Neural cell (in vitro differentiated cells): ENCODE measurements around the gene CNTNAP5. TPM values are rescaled to one million over a fixed set of nuclear protein-coding genes. Genes with fewer than 3 reads are reported as not detected.

Experiments used
- H2AFZ ChIP-seq: fragments of 200-600, 300-800 bp; sonication (generic), shearing (Covaris generic); 2 replicates; pipeline ENCODE4 v1.6.0; 2014; ENCODE audit warnings: low read depth, mild to moderate bottlenecking, antibody characterized with exemption, low read length, moderate library complexity
- H3F3A ChIP-seq: fragments of 200-600 bp; shearing (Covaris generic); 2 replicates; pipeline ENCODE4 v1.6.1; 2016; ENCODE audit warnings: mild to moderate bottlenecking, moderate library complexity, mixed read lengths, antibody characterized with exemption, low read length; ENCODE audit not compliant: insufficient read depth, poor library complexity, severe bottlenecking
- H3K27ac ChIP-seq: fragments of 200-600, 300-800 bp; sonication (generic), shearing (Covaris generic); 2 replicates; pipeline ENCODE4 v1.5.1; 2014; ENCODE audit warnings: mild to moderate bottlenecking, low read length, moderate library complexity
- H3K27me3 ChIP-seq: fragments of 300-800, 200-600 bp; sonication (generic), shearing (Covaris generic); 2 replicates; pipeline ENCODE4 v1.6.0; 2014; ENCODE audit warnings: mild to moderate bottlenecking, low read depth, low read length, moderate library complexity; ENCODE audit not compliant: insufficient read depth
- H3K36me3 ChIP-seq: fragments of 300-800, 200-600 bp; sonication (generic), shearing (Covaris generic); 2 replicates; pipeline ENCODE4 v1.5.1; 2014; ENCODE audit warnings: mild to moderate bottlenecking, antibody characterized with exemption, low read length, moderate library complexity; ENCODE audit not compliant: insufficient read depth
- H3K4me2 ChIP-seq: fragments of 300-800, 200-600 bp; sonication (generic), shearing (Covaris generic); 2 replicates; pipeline ENCODE4 v1.6.0; 2014; ENCODE audit warnings: mild to moderate bottlenecking, low read length
- H3K4me3 ChIP-seq: fragments of 300-800, 200-600 bp; sonication (generic), shearing (Covaris generic); 2 replicates; pipeline ENCODE4 v1.5.1; 2014; ENCODE audit warnings: mild to moderate bottlenecking, low read length, moderate library complexity
- H3K79me2 ChIP-seq: fragments of 200-600 bp; shearing (Covaris generic); replicated peaks from 2 replicates; pipeline ENCODE4 v1.6.0; 2014; ENCODE audit warnings: mild to moderate bottlenecking, low read length, moderate library complexity; ENCODE audit not compliant: insufficient read depth
- H3K9ac ChIP-seq: fragments of 300-800, 200-600 bp; sonication (generic), shearing (Covaris generic); 2 replicates; pipeline ENCODE4 v1.6.1; 2016; ENCODE audit warnings: mild to moderate bottlenecking, low read length, mixed read lengths
- H3K9me2 ChIP-seq: fragments of 200-600 bp; shearing (Covaris generic); 2 replicates; pipeline ENCODE4 v1.6.1; 2016; ENCODE audit warnings: mild to moderate bottlenecking, low read length, mixed read lengths; ENCODE audit not compliant: insufficient read depth
- H3K9me3 ChIP-seq: fragments of 200-600, 300-800 bp; sonication (generic), shearing (Covaris generic); 2 replicates; pipeline ENCODE4 v1.6.1; 2016; ENCODE audit warnings: mild to moderate bottlenecking, mixed run types, low read length, moderate library complexity, mixed read lengths
- H4K20me1 ChIP-seq: fragments of 200-600 bp; shearing (Covaris generic); 2 replicates; pipeline ENCODE4 v1.6.1; 2016; ENCODE audit warnings: mild to moderate bottlenecking, mixed run types; ENCODE audit not compliant: insufficient read depth
- CTCF ChIP-seq: fragments of 450-650 bp; IDR thresholded peaks from 2 replicates; pipeline ENCODE4 v1.5.1; 2014; ENCODE audit warnings: antibody characterized with exemption, mild to moderate bottlenecking, moderate library complexity; ENCODE audit not compliant: poor library complexity, severe bottlenecking
- EP300 ChIP-seq: fragments of 450-650 bp; conservative IDR thresholded peaks from 2 replicates; pipeline ENCODE4 v1.6.1; 2014; ENCODE audit warnings: antibody characterized with exemption, mild to moderate bottlenecking, moderate library complexity; ENCODE audit not compliant: poor library complexity, severe bottlenecking
- EZH2 ChIP-seq: fragments of 200-600, 300-800 bp; shearing (Covaris generic), sonication (generic); IDR thresholded peaks from 2 replicates; pipeline ENCODE4 v1.6.1; 2014; ENCODE audit warnings: antibody characterized with exemption, low read length, borderline replicate concordance, mild to moderate bottlenecking; ENCODE audit not compliant: insufficient read depth, poor library complexity, severe bottlenecking
- MXI1 ChIP-seq: fragments of 450-650 bp; conservative IDR thresholded peaks from 2 replicates; pipeline ENCODE4 v1.6.1; 2014; ENCODE audit warnings: antibody characterized with exemption, mild to moderate bottlenecking; ENCODE audit not compliant: poor library complexity, severe bottlenecking
- POLR2AphosphoS5 ChIP-seq: IDR thresholded peaks from 2 replicates; pipeline ENCODE4 v1.6.1; 2012
- RAD21 ChIP-seq: fragments of 450-650 bp; conservative IDR thresholded peaks from 2 replicates; pipeline ENCODE4 v1.6.1; 2014; ENCODE audit warnings: antibody characterized with exemption, mild to moderate bottlenecking, moderate library complexity
- REST ChIP-seq: IDR thresholded peaks from 2 replicates; pipeline ENCODE4 v1.6.1; 2012; ENCODE audit warnings: borderline replicate concordance
- SMC3 ChIP-seq: fragments of 450-650 bp; conservative IDR thresholded peaks from 2 replicates; pipeline ENCODE4 v1.6.1; 2014; ENCODE audit warnings: antibody characterized with exemption, mild to moderate bottlenecking, moderate library complexity; ENCODE audit not compliant: poor library complexity
- TAF1 ChIP-seq: IDR thresholded peaks from 2 replicates; pipeline ENCODE4 v1.6.1; 2012; ENCODE audit warnings: low read depth
- polyA plus RNA-seq: library from polyadenylated mRNA; depleted of rRNA; stranded (reverse); fragments of >200 nt; gene quantifications from 2 replicates; pipeline ENCODE4 v1.2.3, GENCODE V29; 2014

Gene CNTNAP5
- polyA plus RNA-seq, 1 donor from 2014 or later, result 19.3 TPM

GRCh38 chr2:124882423-124882822 lies 857.3 kb downstream of the CNTNAP5 start:
- Histone ChIP-seq H3F3A (no peaks in the 10 kb centered on the region), H3K9me3 (no peaks in the 10 kb centered on the region), H2AFZ (no peak overlapping the region), H3K27ac (no peak overlapping the region), H3K79me2 (no peaks in the 10 kb centered on the region), H3K27me3 (no peaks in the 10 kb centered on the region), H3K9ac (no peak overlapping the region), H3K9me2 (no peaks in the 10 kb centered on the region), H3K36me3 (peaks cover 5% of the 10 kb centered on the region), H3K4me2 (no peak overlapping the region), H4K20me1 (no peaks in the 10 kb centered on the region), H3K4me3 (no peak overlapping the region)
- no peak for TF ChIP-seq MXI1
- TF ChIP-seq POLR2AphosphoS5, result no peak
- TF ChIP-seq TAF1, result no peak
- no peak for TF ChIP-seq SMC3
- no peak for TF ChIP-seq EP300
- no peak for TF ChIP-seq CTCF
- no peak for TF ChIP-seq REST
- no peak for TF ChIP-seq EZH2
- TF ChIP-seq RAD21, result no peak

- Histone ChIP-seq H3K27me3 (no peaks in the 10 kb centered on the region), H3K79me2 (no peaks in the 10 kb centered on the region), H3K9ac (no peak overlapping the region), H3K9me2 (no peaks in the 10 kb centered on the region), H3K9me3 (no peaks in the 10 kb centered on the region), H2AFZ (no peak overlapping the region), H4K20me1 (no peaks in the 10 kb centered on the region), H3K36me3 (peaks cover 5% of the 10 kb centered on the region), H3K27ac (no peak overlapping the region), H3K4me3 (no peak overlapping the region), H3F3A (no peaks in the 10 kb centered on the region), H3K4me2 (no peak overlapping the region)
- TF ChIP-seq TAF1 (no peak), POLR2AphosphoS5 (no peak), SMC3 (no peak), EP300 (no peak), EZH2 (no peak), RAD21 (no peak), REST (no peak), CTCF (no peak)
Measured at GRCh38 chr2:124883595-124883994, 858.5 kb downstream of the CNTNAP5 start.
